ENCODE results near the gene POU3F2. TPM values are rescaled to one million over a fixed set of nuclear protein-coding genes. Genes with fewer than 3 reads are reported as not detected.
A peak's percentile ranks its signal among the peaks of the same experiment; 100 is the strongest.

The POU3F2 gene
- polyA plus RNA-seq: 0.06 TPM
- long read RNA-seq, donor 1: 0 reads
- long read RNA-seq, donor 2: 0 reads
- long read RNA-seq, donor 3: 0 reads
- long read RNA-seq, donor 4: 0 reads
- long read RNA-seq, donor 5: 0 reads
- long read RNA-seq, donor 6: 0 reads
- long read RNA-seq, donor 7: 0 reads
- long read RNA-seq, donor 8: 0 reads
- long read RNA-seq, donor 9: 0 reads
- long read RNA-seq, donor 10: 0 reads
- long read RNA-seq, donor 11: 0 reads

- no CpG with 5 or more reads among the region's 83 CpGs for WGBS (ENCODE audit: insufficient coverage, low lambda C conversion rate)
- peaks cover 93% of the 10 kb centered on the region for H3K27me3 ChIP-seq (ENCODE audit: control insufficient read depth, insufficient read depth, low read length)
- peaks cover 25% of the 10 kb centered on the region for H3K4me1 ChIP-seq (ENCODE audit: control insufficient read depth, insufficient read depth, low read length)
- DNase-seq: peak; percentile 61 to 74
- no peaks in the 10 kb centered on the region for H3K36me3 ChIP-seq (ENCODE audit: control insufficient read depth, insufficient read depth, low read length)
- H3K4me3 ChIP-seq (ENCODE audit: low read length): peak within 1 kb of the TSS; percentile 38
- no peak within 1 kb of the TSS for H3K27ac ChIP-seq (ENCODE audit: low read length)
- H3K9me3 ChIP-seq (ENCODE audit: control insufficient read depth, low read depth, low read length): peaks cover 9% of the 10 kb centered on the region
Observed at GRCh38 chr6:98834060-98835031, at the start of gene POU3F2. Gene POU3F2 (plus strand): TSS chr6:98834574. CDS start chr6:98834874, 300 bp downstream.

DNA sequence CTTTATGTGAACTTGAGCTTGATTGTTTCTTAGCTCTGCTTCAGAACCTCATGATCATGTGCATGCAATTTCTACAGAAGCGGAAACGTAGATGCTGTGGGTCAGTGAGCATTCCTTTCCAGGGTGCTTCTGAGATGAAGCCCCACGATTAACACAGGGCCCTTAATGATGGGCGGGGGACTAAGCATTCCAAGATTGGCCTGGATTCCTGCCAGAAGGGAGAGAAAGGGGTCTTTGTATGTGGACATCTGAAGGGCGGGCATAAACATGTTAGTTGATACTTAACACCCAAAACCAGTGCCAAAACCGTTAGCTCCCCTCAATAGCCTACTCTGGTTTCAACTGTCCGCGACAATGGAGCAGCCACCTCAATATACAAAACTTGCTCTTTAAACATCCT lies 46.9 kb upstream of the POU3F2 start:
- 72% methylated on average over 5 of the region's 8 CpGs for WGBS (ENCODE audit: insufficient coverage, low lambda C conversion rate)
- H3K9me3 ChIP-seq (ENCODE audit: control insufficient read depth, low read depth, low read length): no peaks in the 10 kb centered on the region
- no peak for DNase-seq
- H3K4me3 ChIP-seq (ENCODE audit: low read length): no peak overlapping the region
- H3K36me3 ChIP-seq (ENCODE audit: control insufficient read depth, insufficient read depth, low read length): no peaks in the 10 kb centered on the region
- H3K27ac ChIP-seq (ENCODE audit: low read length): no peak overlapping the region
- peaks cover 16% of the 10 kb centered on the region for H3K27me3 ChIP-seq (ENCODE audit: control insufficient read depth, insufficient read depth, low read length)
- no peaks in the 10 kb centered on the region for H3K4me1 ChIP-seq (ENCODE audit: control insufficient read depth, insufficient read depth, low read length)

GRCh38 chr6:98787961-98788360 lies 46.4 kb upstream of the POU3F2 start:
- Histone ChIP-seq H3K27ac (ENCODE audit: low read length) (no peak overlapping the region), H3K4me3 (ENCODE audit: low read length) (no peak overlapping the region), H3K27me3 (ENCODE audit: control insufficient read depth, insufficient read depth, low read length) (peaks cover 16% of the 10 kb centered on the region), H3K4me1 (ENCODE audit: control insufficient read depth, insufficient read depth, low read length) (no peaks in the 10 kb centered on the region), H3K9me3 (ENCODE audit: control insufficient read depth, low read depth, low read length) (no peaks in the 10 kb centered on the region), H3K36me3 (ENCODE audit: control insufficient read depth, insufficient read depth, low read length) (no peaks in the 10 kb centered on the region)
- peak in 1 of 2 donors; percentile 3 for DNase-seq
- WGBS (ENCODE audit: insufficient coverage, low lambda C conversion rate): no CpG with 5 or more reads among the region's 15 CpGs

- no peak for DNase-seq
- H3K9me3 ChIP-seq (ENCODE audit: control insufficient read depth, low read depth, low read length): no peaks in the 10 kb centered on the region
- H3K4me3 ChIP-seq (ENCODE audit: low read length): no peak overlapping the region
- H3K27ac ChIP-seq (ENCODE audit: low read length): no peak overlapping the region
- 100% methylated on average over 1 of the region's 4 CpGs for WGBS (ENCODE audit: insufficient coverage, low lambda C conversion rate)
- H3K4me1 ChIP-seq (ENCODE audit: control insufficient read depth, insufficient read depth, low read length): no peaks in the 10 kb centered on the region
- H3K27me3 ChIP-seq (ENCODE audit: control insufficient read depth, insufficient read depth, low read length): peaks cover 2% of the 10 kb centered on the region
- no peaks in the 10 kb centered on the region for H3K36me3 ChIP-seq (ENCODE audit: control insufficient read depth, insufficient read depth, low read length)
Observed at GRCh38 chr6:98794307-98794842, 40.0 kb upstream of the POU3F2 start.

- 97% methylated on average over 4 of the region's 6 CpGs for WGBS (ENCODE audit: insufficient coverage, low lambda C conversion rate)
- H3K9me3 ChIP-seq (ENCODE audit: control insufficient read depth, low read depth, low read length): no peaks in the 10 kb centered on the region
- H3K27me3 ChIP-seq (ENCODE audit: control insufficient read depth, insufficient read depth, low read length): no peaks in the 10 kb centered on the region
- H3K36me3 ChIP-seq (ENCODE audit: control insufficient read depth, insufficient read depth, low read length): no peaks in the 10 kb centered on the region
- no peak for DNase-seq
- H3K4me3 ChIP-seq (ENCODE audit: low read length): no peak overlapping the region
- no peak overlapping the region for H3K27ac ChIP-seq (ENCODE audit: low read length)
- H3K4me1 ChIP-seq (ENCODE audit: control insufficient read depth, insufficient read depth, low read length): no peaks in the 10 kb centered on the region
Observed at GRCh38 chr6:98797217-98797994, 37.0 kb upstream of the POU3F2 start.

- H3K27ac ChIP-seq (ENCODE audit: low read length): no peak overlapping the region
- DNase-seq: no peak
- no peaks in the 10 kb centered on the region for H3K27me3 ChIP-seq (ENCODE audit: control insufficient read depth, insufficient read depth, low read length)
- H3K4me1 ChIP-seq (ENCODE audit: control insufficient read depth, insufficient read depth, low read length): no peaks in the 10 kb centered on the region
- no peak overlapping the region for H3K4me3 ChIP-seq (ENCODE audit: low read length)
- no CpG with 5 or more reads among the region's 3 CpGs for WGBS (ENCODE audit: insufficient coverage, low lambda C conversion rate)
- H3K9me3 ChIP-seq (ENCODE audit: control insufficient read depth, low read depth, low read length): no peaks in the 10 kb centered on the region
- H3K36me3 ChIP-seq (ENCODE audit: control insufficient read depth, insufficient read depth, low read length): no peaks in the 10 kb centered on the region
Observed at GRCh38 chr6:98800866-98801265, 33.5 kb upstream of the POU3F2 start.

GRCh38 chr6:98808541-98809210 lies 25.7 kb upstream of the POU3F2 start:
- WGBS (ENCODE audit: insufficient coverage, low lambda C conversion rate): no CpG with 5 or more reads among the region's 4 CpGs
- no peaks in the 10 kb centered on the region for H3K36me3 ChIP-seq (ENCODE audit: control insufficient read depth, insufficient read depth, low read length)
- no peaks in the 10 kb centered on the region for H3K4me1 ChIP-seq (ENCODE audit: control insufficient read depth, insufficient read depth, low read length)
- H3K27me3 ChIP-seq (ENCODE audit: control insufficient read depth, insufficient read depth, low read length): no peaks in the 10 kb centered on the region
- no peak for DNase-seq
- no peak overlapping the region for H3K4me3 ChIP-seq (ENCODE audit: low read length)
- no peaks in the 10 kb centered on the region for H3K9me3 ChIP-seq (ENCODE audit: control insufficient read depth, low read depth, low read length)
- H3K27ac ChIP-seq (ENCODE audit: low read length): no peak overlapping the region

DNA sequence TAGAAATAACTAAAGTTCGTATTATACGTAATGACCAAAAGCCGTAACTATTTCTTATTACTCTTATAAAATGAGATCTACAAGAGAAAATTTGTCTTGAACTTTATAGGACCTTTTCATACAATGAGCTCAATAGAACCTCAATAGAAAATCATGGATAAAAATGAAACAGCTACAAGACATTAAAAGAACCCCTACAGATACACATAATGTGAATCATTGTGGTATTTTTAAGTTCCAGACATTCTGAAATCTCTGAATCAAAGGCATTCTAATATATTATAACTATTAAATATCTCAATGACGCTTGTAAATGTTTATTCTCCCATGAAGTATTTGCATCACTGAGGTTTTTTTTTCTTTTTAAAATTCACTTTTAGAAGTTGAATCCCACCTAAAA lies 22.2 kb upstream of the POU3F2 start:
- 93% methylated on average over 4 of the region's 4 CpGs for WGBS (ENCODE audit: insufficient coverage, low lambda C conversion rate)

GRCh38 chr6:98816799-98817198 lies 17.6 kb upstream of the POU3F2 start:
- H3K27me3 ChIP-seq (ENCODE audit: control insufficient read depth, insufficient read depth, low read length): peaks cover 16% of the 10 kb centered on the region
- no peaks in the 10 kb centered on the region for H3K4me1 ChIP-seq (ENCODE audit: control insufficient read depth, insufficient read depth, low read length)
- no peak for DNase-seq
- H3K4me3 ChIP-seq (ENCODE audit: low read length): no peak overlapping the region
- no peaks in the 10 kb centered on the region for H3K36me3 ChIP-seq (ENCODE audit: control insufficient read depth, insufficient read depth, low read length)
- no peak overlapping the region for H3K27ac ChIP-seq (ENCODE audit: low read length)
- no peaks in the 10 kb centered on the region for H3K9me3 ChIP-seq (ENCODE audit: control insufficient read depth, low read depth, low read length)

More for the DNA sequence above, 22.2 kb upstream of the POU3F2 start:
- Histone ChIP-seq H3K27me3 (ENCODE audit: control insufficient read depth, insufficient read depth, low read length) (no peaks in the 10 kb centered on the region), H3K9me3 (ENCODE audit: control insufficient read depth, low read depth, low read length) (no peaks in the 10 kb centered on the region), H3K36me3 (ENCODE audit: control insufficient read depth, insufficient read depth, low read length) (no peaks in the 10 kb centered on the region), H3K27ac (ENCODE audit: low read length) (no peak overlapping the region), H3K4me3 (ENCODE audit: low read length) (no peak overlapping the region), H3K4me1 (ENCODE audit: control insufficient read depth, insufficient read depth, low read length) (no peaks in the 10 kb centered on the region)
- no peak for DNase-seq
